Stimulated activated CD4-positive, alpha-beta T cell treated with anti-CD3 and anti-CD28 coated beads, TNF-alpha, amount 100 ng/mL, for 4 hours (primary cell): Measurements from ENCODE around the gene NR2C1.
"Not testable (repeated sequence)": the region's sequence is repeated elsewhere in the genome, so short reads cannot be mapped to it uniquely, and the experiment has no call there.

ENCODE experiments used
- DNase-seq, 3 experiments: peaks; one replicate each; pipeline ENCODE4 v3.0.0-alpha.2; 2020; ENCODE audit warnings: low read depth in 3 of 3

The NR2C1 gene

GRCh38 chr12:95003213-95003920 lies 70.1 kb downstream of the NR2C1 start, which contains the start of gene NDUFA12:
Gene NDUFA12, minus strand, starts transcription at chr12:95003697. Its CDS starts 17 bp downstream, at chr12:95003680.
- DNase-seq, result peak; percentile 88 to 90 (median 89)

DNA sequence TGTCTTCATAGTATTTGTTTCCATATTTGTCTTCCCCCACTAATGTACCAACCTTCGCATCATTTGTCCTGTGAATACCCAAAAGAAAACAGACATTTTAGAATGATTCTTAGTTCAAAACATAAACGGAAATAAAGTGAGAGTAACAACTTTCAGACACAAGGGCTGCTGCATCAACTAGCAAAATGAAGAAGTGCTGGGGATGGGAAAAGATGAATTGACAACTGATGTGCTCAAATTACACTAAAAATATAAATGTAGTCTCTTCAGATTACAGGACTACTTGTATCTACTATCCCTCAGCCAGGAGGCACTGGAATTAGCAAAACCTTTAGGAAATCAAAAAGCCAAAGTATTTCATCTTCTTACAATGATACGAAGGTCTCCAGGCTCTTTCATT lies 70.7 kb downstream of the NR2C1 start:
- no peak for DNase-seq

GRCh38 chr12:94998326-94998725 lies 75.1 kb downstream of the NR2C1 start:
- no peak for DNase-seq

- no peak for DNase-seq
Observed at GRCh38 chr12:94997726-94998125, 75.7 kb downstream of the NR2C1 start.

- DNase-seq, result no peak
Observed at GRCh38 chr12:94997061-94997460, 76.4 kb downstream of the NR2C1 start.

DNA sequence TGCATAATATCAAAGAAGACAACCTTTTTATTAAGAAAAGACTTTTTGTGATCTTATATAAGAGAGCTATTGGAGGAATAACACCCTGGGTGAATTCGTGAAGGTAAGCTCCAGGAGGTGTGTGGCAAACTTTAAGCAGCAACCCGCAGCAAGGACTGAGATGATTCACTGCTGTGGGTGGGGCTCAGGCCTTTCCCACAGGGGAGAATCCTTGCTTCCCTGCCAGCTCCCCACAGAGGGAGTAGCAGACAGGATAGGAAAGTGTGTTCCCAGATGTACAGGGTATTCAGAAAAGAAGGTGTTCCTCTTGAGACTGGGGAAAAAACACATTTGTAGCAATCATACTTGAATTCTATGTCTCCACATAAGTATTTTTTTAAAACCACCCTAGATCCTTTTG lies 79.1 kb downstream of the NR2C1 start:
- DNase-seq, result no peak

DNA sequence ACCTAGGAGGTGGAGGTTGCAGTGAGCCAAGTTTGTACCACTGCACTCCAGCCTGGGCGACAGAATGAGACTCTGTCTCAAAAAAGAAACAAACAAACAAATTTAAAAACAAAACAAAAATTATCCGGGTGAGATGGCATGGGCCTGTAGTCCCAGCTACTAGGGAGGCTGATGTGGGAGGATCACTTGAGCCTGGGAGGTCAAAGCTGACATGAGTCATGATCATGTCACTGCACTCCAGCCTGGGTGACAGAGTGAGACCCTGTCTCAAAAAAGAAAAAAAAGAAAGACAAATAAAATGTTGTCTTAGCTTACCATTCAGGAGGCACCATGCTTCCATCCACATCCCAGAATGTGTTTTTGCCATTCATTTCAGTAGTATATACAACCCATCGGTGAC lies 79.6 kb downstream of the NR2C1 start:
- not testable (repeated sequence) for DNase-seq

DNA sequence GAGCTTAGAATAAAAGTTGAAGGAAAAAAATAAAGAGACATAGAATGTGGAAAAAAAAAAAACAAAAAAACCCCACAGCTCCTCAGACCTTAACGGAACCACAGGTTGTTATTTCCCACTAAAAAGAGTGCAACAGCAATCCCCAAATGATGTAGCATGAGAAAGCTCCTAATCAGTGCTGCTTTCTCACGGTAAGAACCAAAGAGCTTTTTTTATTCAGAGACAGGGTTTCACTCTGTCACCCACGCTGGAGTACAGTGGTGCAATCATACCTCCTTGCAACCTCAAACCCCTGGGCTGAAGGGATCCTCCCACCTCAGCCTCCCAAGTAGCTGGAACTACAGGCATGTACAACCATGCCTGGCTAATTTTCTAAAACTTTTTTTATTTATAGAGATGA lies 83.2 kb downstream of the NR2C1 start:
- no peak for DNase-seq

- no peak for DNase-seq
Observed at GRCh38 chr12:94988471-94988870, 84.9 kb downstream of the NR2C1 start.

DNA sequence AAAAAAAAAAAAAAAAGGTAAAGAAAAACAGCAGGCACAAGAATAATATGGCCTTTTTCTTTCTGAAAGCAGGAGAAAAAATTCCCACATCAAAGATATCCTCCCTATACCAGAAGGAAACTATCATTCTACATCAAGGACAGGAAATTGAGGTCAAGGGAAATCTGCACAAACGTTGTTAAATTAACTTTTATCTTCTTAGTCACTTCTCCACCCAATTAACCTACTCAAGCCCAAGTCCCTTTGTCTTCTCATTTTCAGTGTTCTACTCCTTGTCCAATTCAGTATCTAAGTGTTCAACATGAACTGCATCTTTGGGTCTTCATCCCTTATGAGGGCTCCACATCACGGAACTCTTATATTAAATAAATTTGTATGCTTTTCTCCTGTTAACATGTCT lies 85.6 kb downstream of the NR2C1 start:
- no peak for DNase-seq

- no peak for DNase-seq
Observed at GRCh38 chr12:94987076-94987669, 86.2 kb downstream of the NR2C1 start.

GRCh38 chr12:94985099-94985498 lies 88.3 kb downstream of the NR2C1 start:
- not testable (repeated sequence) for DNase-seq

DNA sequence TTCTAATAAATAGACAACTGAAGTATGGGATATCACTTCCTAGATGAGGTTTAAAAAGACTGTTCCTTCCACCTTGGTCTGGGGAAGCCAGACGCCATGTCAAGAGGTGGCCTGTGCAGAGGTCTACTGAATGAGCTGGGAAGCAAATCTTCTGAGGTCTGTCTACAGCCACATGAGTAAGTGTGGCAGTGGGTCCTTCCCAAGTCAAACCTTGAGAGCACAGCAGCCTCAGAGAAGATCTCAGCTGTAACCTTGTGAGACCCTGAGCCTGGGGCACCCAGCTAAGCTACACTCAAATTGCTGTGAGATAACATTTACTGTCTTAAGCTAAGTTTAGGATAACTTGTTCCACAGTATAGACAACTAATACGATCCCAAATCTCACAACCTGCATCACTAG lies 90.1 kb downstream of the NR2C1 start:
- no peak for DNase-seq

DNA sequence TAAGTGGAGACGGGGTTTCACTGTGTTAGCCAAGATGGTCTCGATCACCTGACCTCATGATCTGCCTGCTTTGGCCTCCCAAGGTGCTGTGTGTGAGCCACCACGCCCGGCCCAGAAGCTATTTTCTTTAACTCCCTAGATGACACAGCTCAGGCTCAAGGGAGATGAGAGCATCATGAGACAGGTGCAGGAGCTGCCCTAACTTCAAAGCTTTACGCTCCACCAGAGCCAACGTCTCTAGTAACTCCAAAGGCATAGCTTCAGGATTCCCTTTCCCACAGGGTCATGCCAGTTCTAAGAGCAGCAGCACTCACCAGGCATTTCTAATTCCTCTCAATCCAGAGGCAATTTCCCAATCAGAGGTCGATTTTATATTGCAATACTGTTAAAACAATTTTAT lies 91.0 kb downstream of the NR2C1 start:
- no peak for DNase-seq

DNA sequence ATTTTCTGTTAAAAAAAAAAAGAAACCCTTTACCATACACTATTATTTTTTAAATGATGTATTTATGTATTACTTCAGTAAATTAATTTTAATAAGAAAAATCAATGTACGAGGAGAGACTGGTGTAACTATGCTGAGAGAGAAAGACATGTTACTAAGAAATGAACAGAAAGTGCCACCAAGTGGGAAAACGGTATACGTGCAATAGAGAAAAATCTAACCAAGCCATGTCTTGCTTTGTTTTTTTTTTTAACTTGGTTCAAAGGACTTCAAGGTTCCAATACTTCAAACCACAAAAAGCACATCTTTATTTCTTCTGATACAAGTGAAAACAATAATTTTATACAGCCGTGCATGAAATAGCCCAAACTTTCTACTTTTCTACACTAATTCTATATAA lies 92.8 kb downstream of the NR2C1 start:
- no peak for DNase-seq

DNA sequence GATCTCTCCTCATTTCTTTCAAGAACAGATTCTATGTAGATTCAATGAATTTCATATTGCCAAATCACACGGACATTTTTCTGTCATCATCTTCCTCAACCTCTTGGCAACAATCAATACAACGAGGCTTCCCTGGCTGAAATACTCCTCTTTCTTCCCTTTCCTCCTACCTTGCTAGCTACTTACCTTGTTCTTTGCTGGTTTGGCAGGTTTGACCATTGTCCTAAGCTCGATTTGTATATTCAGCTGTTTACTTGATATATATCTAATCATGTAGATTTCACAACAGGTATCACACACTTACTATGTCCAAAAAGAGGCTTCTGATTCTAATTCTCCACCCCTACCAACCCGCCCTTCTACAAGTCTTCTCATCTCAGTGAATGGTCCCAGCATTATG lies 93.5 kb downstream of the NR2C1 start:
- DNase-seq, result no peak

DNA sequence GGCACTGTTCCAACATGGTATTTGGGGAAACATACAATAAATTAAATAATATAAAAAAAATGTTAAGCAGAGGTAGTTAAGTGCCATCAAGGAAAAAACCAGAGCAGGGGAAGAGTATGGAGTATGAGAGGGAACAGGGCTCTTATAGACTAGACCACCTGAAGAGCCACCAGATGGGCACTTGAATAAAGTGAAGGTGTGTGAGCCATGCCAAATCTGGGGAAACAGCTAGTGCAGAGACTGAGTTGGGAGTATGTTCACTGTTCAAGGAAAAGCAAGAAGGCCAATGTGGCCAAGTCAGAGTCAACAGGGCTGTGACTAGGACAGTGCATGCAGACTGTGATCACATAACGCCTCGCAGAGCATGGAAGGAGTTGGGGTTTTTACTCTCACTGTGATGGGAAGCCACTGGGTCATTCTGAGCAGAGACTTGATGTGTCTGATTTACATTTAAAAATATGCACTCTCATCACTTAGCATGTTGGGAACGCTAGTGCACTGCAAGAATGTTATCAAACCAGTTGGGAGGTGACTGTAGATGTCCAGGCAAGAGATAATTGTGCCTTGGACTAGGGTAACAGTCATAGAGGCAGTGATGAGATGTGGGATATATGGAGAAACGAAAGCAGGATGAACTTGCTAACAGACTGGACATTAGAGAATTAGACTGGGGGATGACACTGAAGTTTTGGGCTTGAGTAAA lies 95.5 kb downstream of the NR2C1 start:
- DNase-seq, result no peak

- DNase-seq, result no peak
Observed at GRCh38 chr12:94973221-94973620, 100.2 kb downstream of the NR2C1 start.

DNA sequence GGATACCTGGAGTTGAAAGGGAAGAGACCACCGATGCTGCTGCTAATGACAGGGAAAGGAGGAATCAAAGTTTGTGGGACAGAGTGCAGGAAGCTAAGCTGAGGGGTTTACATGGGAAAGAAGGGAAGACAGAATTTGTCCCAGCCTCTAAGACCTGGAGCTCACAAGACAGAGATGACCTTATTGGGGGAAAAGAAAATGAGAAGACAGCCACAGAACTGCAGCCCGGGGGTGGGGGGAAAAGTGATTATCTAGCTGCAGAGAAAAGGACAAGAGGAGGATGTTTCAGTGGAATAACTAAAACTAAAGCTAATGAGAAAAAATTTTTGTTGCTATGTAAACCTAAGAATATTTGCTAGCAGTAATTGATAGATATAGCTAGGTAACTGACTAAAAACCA lies 100.6 kb downstream of the NR2C1 start:
- DNase-seq, result no peak

DNA sequence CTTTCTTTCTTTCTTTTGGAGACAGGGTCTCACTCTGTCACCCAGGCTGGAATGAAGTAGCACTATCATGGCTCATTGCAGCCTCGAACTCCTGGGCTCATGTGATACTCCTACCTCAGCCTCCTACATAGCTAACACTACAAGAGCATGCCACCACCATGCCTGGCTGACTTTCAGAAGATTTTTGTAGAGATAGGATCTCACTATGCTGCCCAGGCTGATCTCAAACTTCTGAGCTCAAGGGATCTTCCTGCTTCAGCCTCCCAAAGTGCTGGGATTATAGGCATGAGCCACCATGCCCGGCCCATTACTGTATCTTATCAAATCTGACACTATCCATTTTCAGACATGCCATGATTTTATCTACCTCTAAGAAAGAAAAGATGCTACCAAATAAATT lies 101.5 kb downstream of the NR2C1 start:
- no peak for DNase-seq

DNA sequence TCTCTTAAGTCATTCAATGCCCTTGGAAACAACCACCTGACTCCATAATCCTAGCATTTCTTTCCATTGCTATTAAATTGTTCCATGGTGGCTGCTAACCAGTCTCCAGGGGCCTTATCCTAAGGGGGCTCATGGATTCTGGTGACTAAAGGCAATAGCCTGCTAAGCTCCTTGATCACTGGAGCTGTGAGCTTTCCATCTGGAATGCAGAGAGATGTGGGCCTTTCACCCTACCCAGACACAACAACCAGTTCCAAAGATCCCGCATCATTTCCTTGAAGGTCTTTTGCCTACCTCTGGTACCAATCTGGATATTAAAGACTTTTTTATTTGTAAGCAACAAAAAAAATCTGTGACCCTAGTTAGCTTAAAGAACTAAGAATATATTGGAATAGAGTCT lies 102.9 kb downstream of the NR2C1 start:
- DNase-seq, result no peak
